HG03064 (cell line): ENCODE results near the gene SELENOS.

Source experiments
- ATAC-seq: cut with Tn5 transposase; IDR thresholded peaks from one replicate; pipeline ENCODE4 v1.9.1; 2021; ENCODE audit warnings: low read depth; ENCODE audit not compliant: unreplicated experiment

The SELENOS gene

GRCh38 chr15:101280007-101280406 is 2.7 kb upstream of the SELENOS start:
- ATAC-seq = no peak

DNA sequence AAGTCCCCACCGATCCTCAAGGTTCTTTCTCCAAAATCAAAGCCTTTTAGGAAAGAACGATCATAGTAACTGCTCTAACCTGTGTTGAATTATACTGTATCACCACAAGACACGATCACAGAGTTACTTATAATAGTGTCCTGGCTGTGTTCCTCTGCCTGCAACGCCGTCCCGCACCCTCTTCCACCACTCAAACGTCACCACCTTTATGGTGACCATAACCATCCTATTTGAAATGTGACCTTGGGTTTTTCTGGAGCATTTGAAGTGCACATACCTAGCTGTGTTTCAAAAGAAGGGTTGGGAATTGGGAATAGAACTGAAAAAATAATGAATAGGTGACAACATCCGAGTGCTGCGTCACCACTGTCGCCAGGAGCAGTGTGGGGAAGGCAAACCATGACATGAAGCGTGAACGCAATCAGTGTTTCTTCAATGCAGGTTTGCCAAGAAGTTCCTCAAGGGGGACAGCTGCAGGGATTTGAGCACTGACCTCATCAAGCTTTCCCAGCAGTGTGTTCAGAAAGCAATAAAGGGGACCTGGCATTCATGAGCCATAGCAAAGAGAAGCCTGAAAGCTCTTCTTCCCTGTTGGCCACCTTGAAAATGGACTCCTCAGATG is 769 bp upstream of the SELENOS start:
- ATAC-seq = no peak

GRCh38 chr15:101276501-101277037 is 716 bp downstream of the SELENOS start:
- no peak for ATAC-seq

DNA sequence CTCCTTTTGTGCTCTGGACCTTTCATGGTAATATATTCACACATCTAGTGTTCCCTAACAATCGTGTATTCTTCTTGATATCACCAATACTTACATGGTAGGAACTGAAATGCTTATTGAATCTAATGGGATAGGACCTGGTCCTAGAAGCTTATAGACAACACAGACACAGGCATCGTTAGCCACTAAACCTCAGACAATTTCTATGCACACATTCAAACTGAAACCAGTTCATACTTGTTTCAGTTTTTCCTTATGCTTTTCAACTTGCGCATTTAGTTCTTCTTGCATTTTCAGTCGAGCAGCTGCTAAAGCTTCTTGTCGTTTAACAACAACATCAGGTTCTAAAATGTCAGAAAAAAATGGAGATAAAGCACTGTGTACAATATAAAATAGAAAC is 2.3 kb downstream of the SELENOS start:
- no peak for ATAC-seq

- ATAC-seq = no peak
Observed at GRCh38 chr15:101273534-101273933, 3.8 kb downstream of the SELENOS start.

- no peak for ATAC-seq
Observed at GRCh38 chr15:101272584-101272983, 4.7 kb downstream of the SELENOS start.

DNA sequence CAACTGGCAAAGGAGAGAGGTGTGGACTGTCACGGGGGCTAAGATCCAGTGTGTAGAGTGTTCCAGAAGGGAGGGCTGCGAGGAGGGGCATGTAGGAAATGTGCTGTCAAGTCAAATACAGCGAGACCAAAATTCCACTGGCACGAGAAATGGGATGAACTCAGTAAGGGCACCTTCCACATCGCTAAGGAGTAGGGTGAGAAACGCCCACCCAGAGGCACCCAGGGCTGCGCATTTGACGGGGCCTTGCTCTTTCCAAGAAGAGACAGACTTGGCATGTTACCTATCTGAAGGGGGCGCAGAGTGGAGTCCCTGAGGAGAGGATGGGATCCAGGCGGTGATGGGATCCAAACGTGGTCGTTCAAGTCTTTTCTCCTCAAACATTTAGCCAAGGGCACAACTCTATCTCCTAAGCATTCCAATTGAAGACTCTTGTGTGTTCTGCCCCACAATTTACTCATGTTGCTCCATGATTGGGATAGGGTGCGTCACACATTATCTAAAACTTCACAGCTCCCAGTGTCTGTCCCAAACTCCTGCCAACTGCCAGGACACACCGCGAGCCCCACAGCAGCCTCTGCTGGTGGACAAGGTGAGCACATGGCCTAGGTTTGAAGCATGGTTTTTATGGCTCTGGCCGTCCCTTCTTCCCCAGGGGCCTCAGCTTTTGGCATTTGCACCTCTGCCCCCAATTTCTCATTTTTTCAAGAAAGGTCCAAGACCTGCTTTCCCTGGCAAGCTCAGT is 7.6 kb downstream of the SELENOS start:
- no peak for ATAC-seq

GRCh38 chr15:101267320-101268104 is 9.8 kb downstream of the SELENOS start:
- ATAC-seq = no peak

- no peak for ATAC-seq
Observed at GRCh38 chr15:101266787-101267186, 10.5 kb downstream of the SELENOS start.

DNA sequence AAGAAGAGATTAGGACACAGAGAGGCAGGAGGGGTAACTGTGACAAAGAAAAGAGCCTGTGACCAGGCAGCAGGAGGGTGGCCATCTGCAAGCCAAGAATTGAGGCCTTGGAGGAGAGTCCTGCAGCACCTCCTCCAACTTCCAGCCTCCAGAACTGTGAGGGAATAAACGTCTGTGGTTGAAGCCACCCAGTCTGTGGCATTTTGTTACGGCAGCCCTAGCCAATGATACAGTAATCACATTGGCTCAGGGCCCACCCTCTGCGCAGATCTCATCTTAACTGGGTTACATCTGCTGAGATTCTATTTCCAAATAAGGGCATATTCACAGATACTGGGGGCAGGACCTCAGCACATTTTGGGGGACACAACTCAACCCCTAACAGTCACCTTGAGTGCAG is 11.3 kb downstream of the SELENOS start:
- ATAC-seq = no peak

DNA sequence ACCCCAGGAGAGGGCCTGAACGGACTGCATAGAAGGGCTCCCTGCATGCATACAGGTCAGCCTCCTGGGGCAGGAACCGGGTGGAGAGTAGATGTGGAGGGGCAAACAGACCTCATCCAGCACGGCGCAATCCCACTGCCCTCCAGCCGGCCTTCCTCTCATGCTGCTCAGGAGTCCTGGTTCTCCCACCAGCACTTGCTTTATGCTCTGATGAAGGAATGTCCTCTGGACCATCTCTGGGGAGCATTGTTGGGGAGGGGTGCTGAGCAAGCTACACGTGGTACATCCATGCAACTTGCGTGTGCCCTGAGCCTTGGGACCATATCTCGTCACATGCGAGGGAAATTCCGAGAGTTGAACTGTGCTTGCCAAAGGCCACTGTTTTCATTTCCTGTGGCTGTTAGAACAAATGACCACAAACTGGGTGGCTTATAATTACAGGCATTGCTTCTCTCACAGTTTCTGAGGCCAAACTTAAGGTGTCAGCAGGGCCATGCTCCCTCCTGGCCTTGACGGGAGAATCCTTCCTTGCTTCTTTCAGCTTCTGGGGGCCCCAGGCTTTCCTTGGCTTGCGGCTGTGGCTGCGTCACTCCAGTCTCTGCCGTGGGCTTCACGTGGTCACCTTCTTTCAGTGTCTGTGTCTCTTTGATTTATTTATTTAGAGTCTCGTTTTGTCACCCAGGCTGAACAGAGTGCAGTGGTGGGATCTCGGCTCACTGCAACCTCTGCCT is 12.2 kb downstream of the SELENOS start:
- no peak for ATAC-seq

DNA sequence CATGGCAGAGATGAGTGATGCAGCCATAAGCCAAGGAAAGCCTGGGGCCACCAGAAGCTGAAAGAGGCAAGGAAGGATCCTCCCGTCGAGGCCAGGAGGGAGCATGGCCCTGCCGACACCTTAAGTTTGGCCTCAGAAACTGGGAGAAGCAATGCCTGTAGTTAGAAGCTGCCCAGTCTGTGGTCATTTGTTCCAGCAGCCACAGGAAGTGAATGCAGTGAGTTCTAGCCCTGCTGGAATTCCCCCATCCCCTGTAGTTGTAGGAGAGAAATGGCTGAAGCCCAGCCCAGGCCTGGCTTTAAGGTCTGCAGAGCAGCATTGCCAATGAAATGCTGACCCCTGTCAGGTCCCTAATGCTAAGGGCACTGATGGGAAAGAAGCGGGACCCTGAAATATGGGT is 13.3 kb downstream of the SELENOS start:
- ATAC-seq = no peak

DNA sequence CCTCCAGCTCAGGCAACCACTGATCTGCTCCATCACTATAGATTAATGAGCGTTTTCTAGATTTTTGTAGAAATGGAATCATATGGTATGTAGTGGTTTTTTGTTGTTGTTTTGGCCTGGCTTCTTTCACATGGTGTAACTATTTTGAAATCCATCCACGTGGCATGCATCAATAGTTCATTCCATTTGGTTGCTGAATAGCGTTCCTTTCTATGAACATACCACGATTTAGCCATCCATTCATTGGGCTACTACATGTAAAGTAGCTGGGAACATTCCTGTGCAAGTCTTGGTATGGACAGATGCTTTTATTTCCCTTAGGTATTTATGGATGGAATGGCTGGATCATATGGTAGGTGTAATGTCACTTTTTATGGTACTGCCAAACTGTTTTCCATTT is 14.7 kb downstream of the SELENOS start:
- ATAC-seq = no peak

DNA sequence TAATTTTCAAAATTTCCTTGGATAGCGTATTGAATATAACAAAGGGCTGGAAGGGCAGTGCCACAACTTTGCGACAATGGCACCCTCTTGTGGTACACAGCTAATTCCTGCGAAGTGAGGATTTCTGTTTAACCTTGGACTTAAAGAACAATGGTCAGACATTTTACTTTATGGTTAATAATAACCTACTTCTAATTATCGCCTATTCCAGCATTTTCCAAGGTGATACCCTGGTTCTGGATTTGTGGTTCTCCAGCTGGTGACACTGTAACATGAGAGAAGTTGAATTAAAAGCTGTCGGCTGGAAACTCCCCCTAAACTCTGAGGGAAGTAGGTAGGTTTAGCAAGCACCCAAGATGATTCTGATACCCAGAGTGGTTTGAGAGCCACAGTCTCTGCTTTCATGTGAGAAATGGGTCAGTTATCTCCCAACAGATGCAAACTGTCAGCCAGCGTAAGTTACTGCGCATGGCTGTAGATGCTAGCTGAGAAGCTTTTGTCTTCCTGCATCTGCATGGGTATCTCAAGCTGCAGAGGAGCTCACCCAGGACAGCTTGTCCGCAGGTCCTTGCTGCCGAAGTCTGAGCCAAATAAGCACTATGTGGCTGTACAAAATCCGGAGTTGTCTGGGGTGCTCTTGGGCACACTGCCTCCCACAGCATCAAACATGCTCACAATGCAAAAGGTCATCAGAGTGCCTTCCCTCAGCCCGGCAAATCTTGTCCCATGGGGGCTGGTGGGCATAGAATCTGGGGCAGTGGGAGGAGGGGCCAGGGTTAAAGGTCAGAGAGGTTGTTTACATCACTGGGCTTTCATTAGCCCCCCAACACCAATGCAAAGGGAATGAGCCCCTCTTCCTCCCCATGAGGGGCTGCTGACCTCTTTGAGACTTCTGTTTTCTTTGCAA is 18.8 kb downstream of the SELENOS start:
- ATAC-seq = no peak

GRCh38 chr15:101256757-101257156 is 20.5 kb downstream of the SELENOS start:
- no peak for ATAC-seq

DNA sequence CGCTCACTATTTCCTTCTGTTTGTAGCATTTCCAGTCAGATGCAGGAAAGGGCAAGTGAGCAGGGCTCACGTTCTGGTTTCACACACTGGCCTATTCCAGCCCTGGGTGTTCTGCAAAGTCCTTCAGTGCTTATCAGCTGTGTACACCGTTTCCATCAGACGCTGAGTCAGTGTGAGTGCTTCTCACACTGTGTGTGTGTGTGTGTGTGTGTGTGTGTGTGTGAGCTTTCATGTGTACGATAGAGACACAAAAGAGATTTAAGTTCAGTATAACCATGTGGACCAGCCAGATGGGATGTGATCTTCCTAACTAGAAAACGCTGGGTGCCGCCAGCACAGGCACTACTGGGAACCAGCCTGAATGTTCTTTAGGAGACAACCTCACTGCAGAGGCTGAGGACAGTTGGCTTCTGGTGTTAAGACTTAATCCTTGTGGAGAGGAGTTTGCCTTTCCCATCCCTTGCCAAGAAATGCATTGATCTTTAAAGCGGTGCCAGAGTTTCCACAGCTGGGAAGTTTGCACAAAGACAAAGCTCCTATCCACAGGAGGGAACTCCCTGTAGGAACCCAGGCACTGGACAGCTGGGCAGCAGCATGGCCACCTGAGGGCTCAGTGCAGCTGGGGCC is 21.6 kb downstream of the SELENOS start:
- no peak for ATAC-seq

GRCh38 chr15:101255051-101255395 is 22.3 kb downstream of the SELENOS start:
- ATAC-seq = no peak

DNA sequence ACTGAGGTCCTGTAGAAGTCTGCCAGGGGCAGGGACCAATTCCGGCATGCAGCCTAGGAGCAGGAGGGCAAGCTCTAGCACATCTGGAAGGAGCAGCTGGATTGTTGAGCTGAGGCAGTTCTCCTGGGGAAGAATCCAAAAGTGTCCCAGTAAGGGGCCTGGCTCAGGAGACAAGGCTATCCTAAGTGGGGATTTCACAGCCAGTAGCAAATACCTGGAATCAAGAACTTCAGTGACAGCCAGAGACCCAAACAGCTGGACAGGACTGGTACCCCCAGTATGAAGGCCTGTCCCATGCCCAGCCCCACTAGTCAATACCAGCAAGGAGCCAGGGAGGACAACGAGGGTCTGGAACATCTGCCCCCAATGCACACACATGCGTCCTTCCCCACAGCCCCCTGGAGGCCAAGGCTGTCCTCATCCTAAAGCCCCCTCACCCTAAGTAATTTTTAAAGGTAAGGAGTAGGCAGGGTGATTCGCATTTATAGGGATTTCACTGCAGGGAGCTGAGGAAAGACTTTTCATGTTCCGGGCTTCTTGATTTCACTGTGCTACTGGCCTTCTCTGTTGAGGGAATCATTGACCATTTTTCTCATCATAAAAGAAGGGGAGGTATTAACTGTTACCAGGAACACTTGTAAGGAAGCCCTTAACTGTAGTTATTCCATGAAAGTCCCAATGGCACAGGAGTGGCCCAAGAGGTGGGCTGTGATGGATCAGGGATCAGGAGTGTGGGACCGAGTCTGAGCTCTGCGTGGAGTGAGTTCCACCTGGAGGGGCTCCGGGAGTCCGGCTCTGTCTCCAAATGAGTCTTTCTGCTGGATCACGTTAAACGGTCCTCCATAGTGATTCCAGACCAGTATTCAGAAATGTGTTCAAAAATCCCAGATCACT is 22.9 kb downstream of the SELENOS start:
- ATAC-seq = no peak
